Sigmoid colon (tissue), 7 donors: ENCODE measurements around the gene ZFP36. TPM values are rescaled to one million over a fixed set of nuclear protein-coding genes. Genes with fewer than 3 reads are reported as not detected.

Experiments
- DNase-seq: peaks from one replicate; pipeline ENCODE4 v3.0.0-alpha.2; 2019
- H3K27ac ChIP-seq, 4 donors: fragments of 200-600 bp; sonication (generic); one replicate each; pipeline ENCODE4 v1.5.1; 2016 to 2019; ENCODE audit warnings: mild to moderate bottlenecking in 1 of 4
- H3K27me3 ChIP-seq, 3 donors: fragments of 200-600 bp; sonication (generic); one replicate each; pipeline ENCODE4 v1.5.1; 2019; ENCODE audit warnings: mild to moderate bottlenecking in 1 of 3
- H3K36me3 ChIP-seq, 4 donors: fragments of 200-600 bp; sonication (generic); one replicate each; pipeline ENCODE4 v1.5.1; 2016 to 2019
- H3K4me1 ChIP-seq, 4 donors: fragments of 200-600 bp; sonication (generic); one replicate each; pipeline ENCODE4 v1.5.1; 2017 to 2019
- H3K4me3 ChIP-seq, 4 donors: fragments of 200-600 bp; sonication (generic); one replicate each; pipeline ENCODE4 v1.5.1; 2017 to 2019; ENCODE audit warnings: mild to moderate bottlenecking in 2 of 4, moderate library complexity in 1 of 4
- H3K9me3 ChIP-seq, 4 donors: fragments of 200-600 bp in 3 of 4; sonication (generic) in 3 of 4; one replicate each; pipeline versions ENCODE4 v1.5.1 to v1.6.1; 2013 to 2019
- EP300 ChIP-seq, 4 donors: sonication (generic); formaldehyde crosslinking; IDR thresholded peaks; one replicate each; pipeline ENCODE4 v1.6.1; 2017; ENCODE audit warnings: antibody characterized with exemption in 4 of 4
- POLR2A ChIP-seq, 2 donors: fragments of 450-650 bp; IDR thresholded peaks; one replicate each; pipeline ENCODE4 v1.6.1; 2016; ENCODE audit warnings: antibody characterized with exemption in 2 of 2, mild to moderate bottlenecking in 2 of 2, moderate library complexity in 2 of 2
- POLR2AphosphoS5 ChIP-seq, 4 donors: sonication (generic); formaldehyde crosslinking; IDR thresholded peaks; one replicate each; pipeline ENCODE4 v1.6.1; 2017; ENCODE audit warnings: antibody characterized with exemption in 4 of 4
- WGBS, 2 donors: extraction: QIAGEN DNeasy Blood & Tissue Kit; methylation state at CpG; one replicate each; pipeline ENCODE4 v1.1.7; 2013; 5-methylcytosine and 5-hydroxymethylcytosine counted together
- intact Hi-C: fragments of 100-400 bp; cut with DNase I; formaldehyde crosslinking; loops from one replicate; pipeline ENCODE4 v1.15.1; 2023
- polyA plus RNA-seq, 3 donors: library from polyadenylated mRNA; stranded (reverse); fragments of 200-250 nt; gene quantifications; one replicate each; pipeline ENCODE4 v1.2.3, GENCODE V29; 2013
- total RNA-seq, 4 donors: library from RNA; depleted of rRNA; stranded (reverse); fragments of >200 nt; gene quantifications; one replicate each; pipeline ENCODE4 v1.1.0, GENCODE V29; 2016
- TF ChIP-seq, protein P1 (sequence below), 4 experiments: fragments of 450-650 bp in 3 of 4; fragments of 200-600 bp in 1 of 4; IDR thresholded peaks; one replicate each; pipeline ENCODE4 v1.5.1; 2016 to 2019; ENCODE audit warnings: antibody characterized with exemption in 4 of 4, mild to moderate bottlenecking in 3 of 4, moderate library complexity in 2 of 4
- donor health status: healthy with polysubstance abuse.
- donor health status: Bipolar disorder and iron deficiency.
- donor health status: healthy.

Gene ZFP36
- total and polyA plus RNA-seq, 7 donors = 78.1 to 320 (median 207) TPM

- intact Hi-C loops = no loop called here
- 73 to 80% methylated on average over 5 of the region's 5 CpGs for WGBS, 2 donors
- H3K4me3 ChIP-seq = no peak overlapping the region
- TF ChIP-seq EP300 (IDR thresholded peaks at IDR 0.05) (peak in 1 of 4 donors; percentile 3), POLR2AphosphoS5 (IDR thresholded peaks at IDR 0.05) (peak in 3 of 4 donors; percentile 23 to 38 (median 31)), POLR2A (IDR thresholded peaks at IDR 0.05) (no peak)
- TF ChIP-seq, protein P1, sequence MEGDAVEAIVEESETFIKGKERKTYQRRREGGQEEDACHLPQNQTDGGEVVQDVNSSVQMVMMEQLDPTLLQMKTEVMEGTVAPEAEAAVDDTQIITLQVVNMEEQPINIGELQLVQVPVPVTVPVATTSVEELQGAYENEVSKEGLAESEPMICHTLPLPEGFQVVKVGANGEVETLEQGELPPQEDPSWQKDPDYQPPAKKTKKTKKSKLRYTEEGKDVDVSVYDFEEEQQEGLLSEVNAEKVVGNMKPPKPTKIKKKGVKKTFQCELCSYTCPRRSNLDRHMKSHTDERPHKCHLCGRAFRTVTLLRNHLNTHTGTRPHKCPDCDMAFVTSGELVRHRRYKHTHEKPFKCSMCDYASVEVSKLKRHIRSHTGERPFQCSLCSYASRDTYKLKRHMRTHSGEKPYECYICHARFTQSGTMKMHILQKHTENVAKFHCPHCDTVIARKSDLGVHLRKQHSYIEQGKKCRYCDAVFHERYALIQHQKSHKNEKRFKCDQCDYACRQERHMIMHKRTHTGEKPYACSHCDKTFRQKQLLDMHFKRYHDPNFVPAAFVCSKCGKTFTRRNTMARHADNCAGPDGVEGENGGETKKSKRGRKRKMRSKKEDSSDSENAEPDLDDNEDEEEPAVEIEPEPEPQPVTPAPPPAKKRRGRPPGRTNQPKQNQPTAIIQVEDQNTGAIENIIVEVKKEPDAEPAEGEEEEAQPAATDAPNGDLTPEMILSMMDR (IDR thresholded peaks at IDR 0.05) = no peak
- H3K4me1 ChIP-seq = peaks cover 0 to 21% (median 5%) of the 10 kb centered on the region in 4 donors
- H3K27me3 ChIP-seq = no peaks in the 10 kb centered on the region
- peaks cover 2 to 91% (median 22%) of the 10 kb centered on the region in 4 donors for H3K36me3 ChIP-seq
- peak; percentile 86 for DNase-seq
- no peaks in the 10 kb centered on the region for H3K9me3 ChIP-seq
- H3K27ac ChIP-seq = peak overlapping the region; percentile 54 to 77 (median 66)
Measured at GRCh38 chr19:39363901-39364457, 42.7 kb upstream of the ZFP36 start.

DNA sequence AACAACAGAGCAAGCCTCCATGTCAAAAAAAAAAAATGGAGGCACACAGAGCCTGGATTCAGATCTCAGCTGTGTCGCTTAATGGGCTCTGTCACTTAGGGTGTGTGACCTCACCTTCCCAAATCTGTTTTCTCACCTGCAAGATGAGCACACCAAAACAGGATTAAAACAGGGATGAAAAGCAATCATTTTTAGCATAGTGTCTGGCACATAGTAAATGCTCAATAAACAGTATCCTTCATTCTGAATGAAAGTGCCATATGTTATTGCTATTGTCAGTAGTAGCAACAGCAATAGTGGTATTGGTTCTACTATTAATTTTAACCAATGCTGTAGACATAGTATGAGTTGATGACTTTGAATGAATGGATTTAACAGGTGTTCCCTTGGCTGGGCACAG lies 41.1 kb upstream of the ZFP36 start:
- H3K4me3 ChIP-seq = no peak overlapping the region
- TF ChIP-seq POLR2A (IDR thresholded peaks at IDR 0.05) = no peak
- TF ChIP-seq, protein P1 (IDR thresholded peaks at IDR 0.05) = no peak
- no peak for TF ChIP-seq POLR2AphosphoS5 (IDR thresholded peaks at IDR 0.05)
- TF ChIP-seq EP300 (IDR thresholded peaks at IDR 0.05) = no peak
- peaks cover 0 to 21% (median 5%) of the 10 kb centered on the region in 4 donors for H3K4me1 ChIP-seq
- 100% methylated on average over 1 of the region's 1 CpG for WGBS, 2 donors
- DNase-seq = no peak
- peak overlapping the region in 3 of 4 donors; percentile 64 to 77 (median 69) for H3K27ac ChIP-seq
- intact Hi-C loops = no loop called here
- no peaks in the 10 kb centered on the region for H3K9me3 ChIP-seq
- no peaks in the 10 kb centered on the region for H3K27me3 ChIP-seq
- H3K36me3 ChIP-seq = peaks cover 10 to 90% (median 28%) of the 10 kb centered on the region in 4 donors

GRCh38 chr19:39369200-39369599 lies 37.4 kb upstream of the ZFP36 start:
- TF ChIP-seq POLR2AphosphoS5 (IDR thresholded peaks at IDR 0.05) (no peak), POLR2A (IDR thresholded peaks at IDR 0.05) (no peak), EP300 (IDR thresholded peaks at IDR 0.05) (no peak)
- TF ChIP-seq, protein P1 (IDR thresholded peaks at IDR 0.05) = no peak
- Histone ChIP-seq H3K4me3 (no peak overlapping the region), H3K27ac (no peak overlapping the region), H3K9me3 (no peaks in the 10 kb centered on the region), H3K27me3 (no peaks in the 10 kb centered on the region), H3K4me1 (peaks cover 0 to 30% (median 24%) of the 10 kb centered on the region in 4 donors), H3K36me3 (peaks cover 13 to 66% (median 28%) of the 10 kb centered on the region in 4 donors)
- intact Hi-C loops = no loop called here
- no peak for DNase-seq
- 88 to 91% methylated on average over 2 of the region's 2 CpGs for WGBS, 2 donors

- TF ChIP-seq POLR2A (IDR thresholded peaks at IDR 0.05) (no peak), EP300 (IDR thresholded peaks at IDR 0.05) (no peak), POLR2AphosphoS5 (IDR thresholded peaks at IDR 0.05) (no peak)
- TF ChIP-seq, protein P1 (IDR thresholded peaks at IDR 0.05) = no peak
- peaks cover 16 to 62% (median 30%) of the 10 kb centered on the region in 4 donors for H3K36me3 ChIP-seq
- H3K4me1 ChIP-seq = peaks cover 0 to 30% (median 24%) of the 10 kb centered on the region in 4 donors
- DNase-seq = no peak
- H3K4me3 ChIP-seq = no peak overlapping the region
- 94 to 99% methylated on average over 5 of the region's 5 CpGs for WGBS, 2 donors
- H3K27ac ChIP-seq = peak overlapping the region in 3 of 4 donors; percentile 88 to 94 (median 91)
- H3K27me3 ChIP-seq = no peaks in the 10 kb centered on the region
- H3K9me3 ChIP-seq = no peaks in the 10 kb centered on the region
- intact Hi-C loops = no loop called here
Measured at GRCh38 chr19:39370735-39371134, 35.9 kb upstream of the ZFP36 start.
